Stimulated activated CD8-positive, alpha-beta memory T cell treated with anti-CD3 and anti-CD28 coated beads, Interleukin-4, amount 100 ng/mL, for 48 hours (primary cell): ENCODE measurements around the gene CHRNB4.

Source experiments
- DNase-seq: peaks from one replicate; pipeline ENCODE4 v3.0.0-alpha.2; 2020

The CHRNB4 gene

GRCh38 chr15:78668987-78669386, 28.0 kb upstream of the CHRNB4 start:
- DNase-seq = no peak

DNA sequence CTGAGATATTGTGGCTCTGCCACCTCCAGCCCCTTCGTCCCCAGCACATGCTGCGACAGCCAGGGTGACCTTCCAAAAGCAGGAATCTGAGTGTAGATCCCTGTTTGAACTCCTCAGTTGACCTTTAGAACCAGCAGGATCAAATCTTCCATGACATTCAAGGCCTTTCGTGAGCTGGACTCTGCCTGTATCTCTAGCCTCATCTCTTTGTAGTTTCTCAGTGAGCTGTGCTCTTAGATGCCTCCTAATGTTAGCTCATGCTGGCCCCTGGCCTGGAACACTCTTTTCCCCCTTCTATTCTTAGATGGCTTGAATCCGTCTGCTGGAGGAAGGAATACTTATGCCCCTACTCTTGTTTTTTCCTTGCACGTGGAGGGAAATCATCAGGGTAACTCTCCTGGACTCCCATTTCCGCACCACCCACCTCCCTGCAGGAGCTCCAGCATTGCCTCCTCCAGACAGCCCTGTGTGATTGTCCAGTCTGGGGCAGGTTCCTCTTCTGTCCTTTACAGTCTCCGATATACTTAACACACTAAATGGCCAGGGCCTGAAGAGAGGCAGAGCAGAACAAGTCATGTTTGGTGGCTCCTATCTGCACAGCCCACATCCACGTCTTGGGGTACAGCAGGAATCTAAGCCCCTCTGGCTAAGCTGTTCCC, 26.7 kb upstream of the CHRNB4 start:
- DNase-seq = no peak

DNA sequence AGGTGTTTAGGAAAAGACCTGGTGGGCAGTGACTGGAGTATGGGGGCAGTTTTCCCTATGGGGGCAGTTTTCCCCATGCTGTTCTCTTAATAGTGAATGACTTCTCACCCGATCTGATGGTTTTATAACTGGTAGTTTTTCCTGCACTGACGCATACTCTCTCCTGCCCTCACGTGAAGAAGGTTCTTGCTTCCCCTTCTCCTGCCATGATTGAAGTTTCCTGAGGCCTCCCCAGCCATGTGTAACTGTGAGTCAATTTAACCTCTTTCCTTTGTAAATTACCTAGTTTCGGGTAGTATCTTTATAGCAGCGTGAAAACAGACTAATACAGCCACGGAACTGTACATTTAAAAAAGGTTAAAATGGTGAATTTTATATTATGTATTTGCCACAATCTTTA, 25.0 kb upstream of the CHRNB4 start:
- DNase-seq = no peak

DNA sequence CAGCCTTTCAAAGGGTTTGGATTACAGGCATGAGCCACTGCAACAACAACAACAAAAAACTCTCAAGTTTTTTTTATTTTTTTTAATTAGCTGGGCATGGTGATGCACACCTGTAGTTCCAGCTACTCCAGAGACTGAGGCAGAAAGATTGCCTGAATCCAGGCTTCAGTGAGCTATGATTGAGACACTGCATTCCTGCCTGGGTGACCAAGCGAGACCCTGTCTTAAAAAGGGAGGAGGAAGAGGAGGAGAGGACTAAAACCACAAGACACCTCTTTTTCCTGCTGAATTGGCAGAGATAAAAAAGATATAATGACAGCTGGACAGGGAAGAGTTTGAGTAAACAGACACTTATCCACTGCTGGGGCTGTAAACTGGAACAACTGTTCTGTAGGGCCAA, 22.7 kb upstream of the CHRNB4 start:
- no peak for DNase-seq

DNA sequence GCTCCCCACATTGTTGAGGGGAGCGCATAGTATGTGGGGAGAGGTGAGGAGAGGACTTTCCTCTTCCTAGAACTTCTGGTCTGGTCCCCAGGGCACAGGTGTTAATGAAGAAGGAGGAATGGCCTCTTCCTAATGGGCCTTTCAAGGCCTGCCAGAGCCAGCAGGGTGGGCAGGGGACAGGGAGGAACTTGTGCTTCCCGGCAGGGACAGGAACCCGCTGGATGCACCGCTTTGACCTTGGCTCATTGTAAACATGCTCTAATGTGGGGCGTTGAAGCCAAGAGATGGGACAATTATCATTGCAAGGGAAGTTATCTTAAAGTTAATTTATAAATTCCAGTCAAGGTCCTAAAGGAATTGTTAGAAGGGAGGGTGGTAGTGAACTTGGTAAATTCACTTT, 21.0 kb upstream of the CHRNB4 start:
- no peak for DNase-seq

DNA sequence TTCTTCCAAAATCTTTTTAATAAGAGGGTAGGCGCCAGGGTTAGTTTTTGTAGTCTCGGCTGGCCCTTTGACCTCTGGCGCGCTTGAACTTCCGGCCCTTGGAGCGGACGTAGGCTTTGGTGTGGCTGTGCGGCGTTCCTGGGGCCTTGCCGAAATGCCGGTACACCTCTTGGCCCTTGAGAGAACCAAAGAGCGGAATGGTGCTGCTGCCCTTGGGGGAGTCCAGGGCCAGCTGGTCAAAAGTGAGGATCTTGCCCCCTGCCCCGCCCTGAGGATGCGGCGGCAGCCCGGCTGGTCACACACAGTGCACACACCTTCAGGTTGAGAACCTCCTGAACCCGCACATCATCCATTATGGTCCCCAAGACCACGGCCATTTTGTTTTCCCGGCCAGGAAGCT, 20.0 kb upstream of the CHRNB4 start:
- no peak for DNase-seq

- no peak for DNase-seq
These were observed 19.6 kb upstream of the CHRNB4 start for GRCh38 chr15:78660584-78660983.

GRCh38 chr15:78658823-78659222, 17.8 kb upstream of the CHRNB4 start:
- no peak for DNase-seq

- no peak for DNase-seq
These were observed 13.3 kb upstream of the CHRNB4 start for GRCh38 chr15:78654272-78654671.

GRCh38 chr15:78651930-78652615, 11.1 kb upstream of the CHRNB4 start:
- no peak for DNase-seq

DNA sequence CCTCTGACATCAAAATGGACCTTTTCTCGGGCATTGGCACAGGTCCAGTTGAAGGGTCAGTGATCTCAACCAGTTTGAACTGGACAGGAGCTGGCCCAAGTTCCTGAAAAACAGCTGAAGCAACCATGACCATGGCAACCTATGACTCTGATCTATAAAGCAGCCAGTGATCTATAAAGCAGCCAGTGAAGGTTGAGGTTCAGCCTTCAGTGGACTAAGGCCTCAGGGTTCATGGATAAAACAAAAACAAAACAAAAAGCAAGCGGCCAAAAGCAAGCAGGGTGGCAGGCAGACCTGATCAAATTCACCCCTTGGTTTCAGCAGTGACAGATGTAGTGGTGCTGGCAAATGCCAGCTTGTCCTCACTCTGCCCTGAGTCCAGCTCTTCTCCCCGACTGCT, 10.0 kb upstream of the CHRNB4 start:
- no peak for DNase-seq

- no peak for DNase-seq
These were observed 9.0 kb upstream of the CHRNB4 start for GRCh38 chr15:78650022-78650421.

GRCh38 chr15:78645009-78645408, 4.0 kb upstream of the CHRNB4 start:
- no peak for DNase-seq

GRCh38 chr15:78642331-78642730, 1.3 kb upstream of the CHRNB4 start:
- DNase-seq = no peak

DNA sequence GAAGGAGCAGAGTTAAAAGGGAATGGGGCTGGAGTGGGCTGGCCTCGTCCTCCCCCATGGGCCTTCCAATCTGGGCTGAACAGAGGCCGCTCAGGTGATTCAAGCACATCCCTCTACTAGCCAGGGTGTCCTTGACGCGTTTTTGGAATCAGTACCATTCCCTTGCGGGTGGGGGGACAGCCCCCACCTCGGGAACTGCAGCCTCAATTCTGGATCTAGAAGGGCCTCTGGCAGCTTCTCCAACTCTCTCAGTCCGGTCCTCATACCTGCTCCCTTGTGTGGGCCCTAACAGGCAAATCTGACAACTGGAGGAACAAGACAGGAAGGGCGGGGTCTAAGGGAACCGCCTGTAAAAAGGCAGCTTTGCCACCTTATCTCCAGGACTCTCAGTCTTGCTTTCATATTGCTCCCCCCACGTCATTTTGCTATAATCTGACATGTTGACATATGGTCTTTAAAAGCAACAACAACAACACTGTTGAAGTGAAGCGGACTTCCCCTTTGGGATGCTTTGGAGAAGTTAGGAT, 802 bp upstream of the CHRNB4 start:
- no peak for DNase-seq

GRCh38 chr15:78640527-78641101, 396 bp downstream of the CHRNB4 start:
- DNase-seq = no peak

GRCh38 chr15:78638658-78639314, 2.2 kb downstream of the CHRNB4 start:
- peak; percentile 77 for DNase-seq

DNA sequence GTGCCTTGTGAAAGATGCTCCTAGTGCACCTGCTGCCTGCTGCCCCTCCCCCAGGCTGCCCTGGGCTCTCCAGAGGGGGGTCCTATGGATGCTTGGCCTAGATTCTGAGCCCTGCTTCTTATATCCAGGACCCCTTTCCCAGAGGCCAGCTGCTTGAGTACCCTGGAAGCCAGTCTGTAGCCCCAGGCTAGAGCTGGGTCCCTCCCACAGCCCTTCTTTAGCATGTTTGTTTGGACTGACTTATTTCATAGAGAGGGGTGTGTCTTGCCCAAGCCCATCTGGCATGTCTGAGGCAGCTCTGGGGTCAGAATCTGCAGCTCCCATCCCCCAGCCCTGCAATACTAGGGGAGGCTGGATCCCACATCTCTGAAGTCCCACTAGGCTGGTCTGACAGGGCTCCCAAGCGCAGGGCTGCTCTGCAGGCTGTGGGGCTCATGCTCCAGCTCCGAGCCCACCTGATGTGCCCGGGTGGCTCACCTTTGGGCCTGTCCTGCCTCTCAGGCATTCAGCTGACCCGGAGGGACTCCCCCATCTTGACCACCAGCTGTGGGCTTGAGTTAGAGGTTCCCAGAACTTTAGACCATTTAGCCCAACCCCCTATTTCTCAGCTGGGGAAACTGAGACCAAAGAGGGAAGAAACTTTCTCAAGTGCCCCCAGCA, 3.1 kb downstream of the CHRNB4 start:
- DNase-seq = no peak

DNA sequence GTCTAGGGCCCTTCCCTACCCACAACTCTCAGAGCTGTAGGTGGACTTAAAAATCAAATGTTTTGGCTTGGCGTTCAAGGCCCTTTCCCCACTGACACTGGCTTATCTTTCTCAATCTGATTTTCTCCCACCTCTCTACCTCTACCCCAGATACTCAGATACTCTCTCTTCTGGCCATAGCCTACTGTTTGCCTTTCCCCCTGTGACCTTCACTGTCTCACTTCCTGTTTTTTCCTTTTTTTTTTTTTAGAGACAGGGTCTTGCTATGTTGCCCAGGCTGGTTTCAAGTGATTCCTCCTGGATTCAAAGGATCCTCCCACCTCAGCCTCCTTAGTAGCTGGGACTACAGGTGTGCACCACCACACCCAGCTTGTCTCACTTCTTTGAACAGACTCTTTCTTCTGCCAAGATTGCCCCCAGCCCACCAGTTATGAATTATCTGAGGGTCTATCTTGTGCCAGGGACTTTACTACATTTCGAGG, 4.6 kb downstream of the CHRNB4 start:
- no peak for DNase-seq

GRCh38 chr15:78635346-78635745, 5.7 kb downstream of the CHRNB4 start:
- DNase-seq = no peak

DNA sequence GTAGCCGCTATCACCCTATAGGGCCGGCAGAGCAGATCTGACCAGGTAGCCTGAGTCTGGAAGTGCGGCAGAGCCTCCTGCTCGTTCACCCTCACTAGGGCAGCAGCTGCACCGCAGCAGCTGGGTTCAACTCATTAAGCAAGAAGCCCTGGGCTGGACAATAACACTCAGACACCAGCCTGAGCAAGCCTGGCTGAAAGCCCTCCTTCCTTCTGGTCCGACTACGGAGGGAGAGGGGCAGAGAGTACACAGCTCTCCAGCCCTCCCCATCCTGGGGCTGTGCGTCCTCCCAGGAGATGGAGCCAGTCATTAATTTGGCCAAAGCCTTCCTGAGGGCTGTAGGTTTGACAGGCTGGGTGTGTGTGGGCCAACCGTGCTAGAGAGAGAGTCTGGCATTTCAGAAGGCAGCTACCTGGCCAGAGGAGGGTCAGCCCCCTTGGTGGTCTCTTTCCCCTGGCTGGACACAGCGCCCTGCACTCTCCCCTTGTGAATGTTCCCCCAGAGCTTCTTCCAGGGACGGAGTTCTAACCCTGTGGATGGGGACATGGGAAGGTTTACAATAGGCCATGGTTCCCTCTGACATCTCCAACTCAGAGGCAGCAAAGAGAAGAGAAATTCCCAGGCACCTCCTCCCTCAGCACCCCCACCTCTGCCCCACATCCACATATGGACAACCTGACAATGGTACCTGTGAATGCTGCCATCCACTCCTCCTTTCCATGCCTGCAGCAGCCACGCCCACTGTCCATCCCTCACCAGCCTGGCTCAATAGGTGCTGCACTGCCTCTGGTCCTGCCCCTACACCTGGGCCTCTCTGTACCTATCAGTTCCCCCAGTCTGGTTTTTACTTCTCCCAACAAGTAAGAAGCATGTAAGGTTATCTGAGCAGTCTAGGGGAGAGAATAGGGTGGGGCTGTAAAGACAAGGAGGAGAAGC, 6.5 kb downstream of the CHRNB4 start:
- no peak for DNase-seq

DNA sequence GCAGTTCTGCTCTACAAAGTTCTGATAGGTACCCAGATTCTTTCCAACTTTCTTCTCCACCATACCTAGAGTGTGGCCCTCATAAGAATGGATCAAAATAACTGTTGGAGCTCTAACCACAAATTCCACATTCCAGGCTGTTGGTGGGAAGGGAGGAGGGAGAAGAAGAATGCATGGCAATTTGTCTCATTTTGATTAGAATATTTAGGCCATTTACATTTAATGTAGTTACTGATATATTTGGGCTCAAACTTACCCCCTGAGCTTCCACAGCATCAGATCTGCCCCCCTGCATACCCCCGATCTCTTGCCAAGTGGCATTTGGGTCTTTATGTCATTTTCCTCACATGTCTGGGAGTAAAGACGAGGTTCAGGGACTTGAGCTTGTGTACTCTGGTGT, 7.7 kb downstream of the CHRNB4 start:
- no peak for DNase-seq
